Measurements from ENCODE around the gene MAP4K2. TPM values are rescaled to one million over a fixed set of nuclear protein-coding genes. Genes with fewer than 3 reads are reported as not detected.

The MAP4K2 gene
- total RNA-seq, 3 donors from 2014 or later, result 8.7 to 16.8 (median 14.1) TPM

- H3K9me3 ChIP-seq, result no peaks in the 10 kb centered on the region
- peaks cover 6% of the 10 kb centered on the region for H3K4me1 ChIP-seq (ENCODE audit: low read depth)
- intact Hi-C loops (cut with DNase I, micrococcal nuclease), result no loop called here
- H3K4me3 ChIP-seq, result no peak overlapping the region
- no peak for DNase-seq
- H3K36me3 ChIP-seq (ENCODE audit: low read depth), result peaks cover 53% of the 10 kb centered on the region
- TF ChIP-seq, protein P1, sequence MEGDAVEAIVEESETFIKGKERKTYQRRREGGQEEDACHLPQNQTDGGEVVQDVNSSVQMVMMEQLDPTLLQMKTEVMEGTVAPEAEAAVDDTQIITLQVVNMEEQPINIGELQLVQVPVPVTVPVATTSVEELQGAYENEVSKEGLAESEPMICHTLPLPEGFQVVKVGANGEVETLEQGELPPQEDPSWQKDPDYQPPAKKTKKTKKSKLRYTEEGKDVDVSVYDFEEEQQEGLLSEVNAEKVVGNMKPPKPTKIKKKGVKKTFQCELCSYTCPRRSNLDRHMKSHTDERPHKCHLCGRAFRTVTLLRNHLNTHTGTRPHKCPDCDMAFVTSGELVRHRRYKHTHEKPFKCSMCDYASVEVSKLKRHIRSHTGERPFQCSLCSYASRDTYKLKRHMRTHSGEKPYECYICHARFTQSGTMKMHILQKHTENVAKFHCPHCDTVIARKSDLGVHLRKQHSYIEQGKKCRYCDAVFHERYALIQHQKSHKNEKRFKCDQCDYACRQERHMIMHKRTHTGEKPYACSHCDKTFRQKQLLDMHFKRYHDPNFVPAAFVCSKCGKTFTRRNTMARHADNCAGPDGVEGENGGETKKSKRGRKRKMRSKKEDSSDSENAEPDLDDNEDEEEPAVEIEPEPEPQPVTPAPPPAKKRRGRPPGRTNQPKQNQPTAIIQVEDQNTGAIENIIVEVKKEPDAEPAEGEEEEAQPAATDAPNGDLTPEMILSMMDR (IDR thresholded peaks at IDR 0.05), result no peak
- ATAC-seq, result no peak
Observed at GRCh38 chr11:64768300-64768694, 34.7 kb downstream of the MAP4K2 start.

DNA sequence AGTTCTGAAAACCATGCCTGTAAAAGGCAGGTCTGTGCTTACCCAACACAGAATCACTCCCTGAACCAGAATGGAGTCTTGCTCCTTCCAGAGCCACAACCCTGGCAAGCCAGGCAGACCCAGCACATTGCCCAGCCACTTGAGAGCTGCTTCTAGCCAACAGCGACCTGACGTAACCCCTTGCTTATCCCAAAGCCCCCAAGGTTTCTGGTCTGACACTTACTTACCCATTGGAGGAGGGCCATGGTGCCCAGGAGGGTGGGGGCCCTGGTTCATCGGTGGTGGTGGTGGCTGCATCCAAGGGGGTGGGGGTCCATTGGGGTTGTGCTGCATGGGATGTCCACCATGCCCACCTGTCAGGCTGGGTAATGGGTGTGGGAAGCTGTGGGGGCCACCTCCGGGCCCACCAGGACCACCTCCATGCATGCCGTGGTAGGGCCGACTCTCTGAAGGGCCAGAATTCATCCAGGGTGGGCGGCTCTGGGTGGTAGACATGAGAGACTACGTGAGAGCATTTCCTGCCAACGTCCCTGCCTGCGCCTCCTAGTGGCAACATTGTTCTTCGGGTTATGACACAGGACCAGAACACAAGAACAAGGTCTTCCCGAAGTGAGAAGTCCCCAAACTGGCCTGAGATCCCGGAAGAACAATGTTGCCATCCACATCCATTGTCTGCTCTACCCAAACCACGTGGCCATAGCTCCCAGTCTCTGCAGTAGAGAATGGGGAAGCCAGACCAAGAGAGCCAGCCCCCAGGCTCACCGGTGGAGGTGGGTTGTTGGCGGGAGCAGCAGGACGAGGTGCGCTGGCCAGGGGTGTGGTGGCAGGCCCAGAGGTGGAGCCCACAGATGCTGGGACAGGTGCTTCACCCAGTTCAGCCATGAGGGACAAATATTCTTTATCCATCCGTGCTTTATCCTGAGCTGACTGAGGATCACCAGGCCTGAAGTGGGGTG is 35.4 kb downstream of the MAP4K2 start:
- Histone ChIP-seq H3K36me3 (ENCODE audit: low read depth) (peaks cover 53% of the 10 kb centered on the region), H3K4me1 (ENCODE audit: low read depth) (peaks cover 6% of the 10 kb centered on the region), H3K9me3 (no peaks in the 10 kb centered on the region), H3K4me3 (no peak overlapping the region)
- ATAC-seq (peak; percentile 62), DNase-seq (peak; percentile 62 to 89 (median 73))
- TF ChIP-seq, protein P1 (IDR thresholded peaks at IDR 0.05), result no peak
- intact Hi-C loops (cut with DNase I, micrococcal nuclease), result no loop called here

GRCh38 chr11:64766881-64767280 is 36.1 kb downstream of the MAP4K2 start:
- peaks cover 6% of the 10 kb centered on the region for H3K4me1 ChIP-seq (ENCODE audit: low read depth)
- ATAC-seq, result no peak

DNA sequence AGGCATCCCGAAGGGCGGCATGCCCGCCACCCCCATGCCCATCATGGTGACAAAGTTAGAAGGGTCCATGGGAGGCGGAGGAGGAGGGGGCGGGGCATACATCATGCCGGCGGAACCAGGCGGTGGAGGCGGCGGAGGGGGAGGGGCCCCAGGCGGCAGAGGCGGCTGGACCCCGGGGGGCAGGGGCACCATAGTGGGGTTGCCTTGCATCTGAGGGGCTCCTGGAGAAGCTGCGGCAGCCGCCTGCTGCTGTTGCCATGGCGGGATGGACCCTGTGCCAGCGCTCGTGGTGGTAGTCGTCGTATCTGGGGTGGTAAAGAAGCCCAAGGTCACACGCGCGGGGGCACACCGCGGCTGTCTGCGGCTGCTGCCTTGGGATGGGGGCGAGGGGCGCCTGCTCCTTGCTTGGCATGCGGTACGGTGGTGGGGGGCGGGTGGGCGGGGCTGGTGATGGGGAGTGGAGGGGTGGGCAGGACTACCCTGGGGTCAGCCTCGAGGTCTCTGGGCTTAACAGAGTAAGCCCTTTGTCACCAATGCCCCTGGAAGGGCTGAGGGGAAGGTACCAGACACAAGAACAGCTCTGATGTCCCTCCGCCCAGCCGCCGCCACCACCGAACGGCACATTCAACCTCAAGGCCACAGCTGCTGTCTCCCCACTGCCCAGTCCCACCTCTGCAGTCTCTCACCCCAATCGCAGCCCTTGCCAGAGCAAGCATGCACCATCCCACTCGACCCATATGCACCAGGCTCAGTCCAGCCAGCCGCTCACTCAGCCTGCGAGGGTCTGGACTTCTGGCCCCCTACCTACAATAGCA is 37.0 kb downstream of the MAP4K2 start:
- H3K36me3 ChIP-seq (ENCODE audit: low read depth), result peaks cover 46% of the 10 kb centered on the region
- H3K4me1 ChIP-seq (ENCODE audit: low read depth), result peaks cover 6% of the 10 kb centered on the region
- peak in 1 of 3 donors; percentile 27 for DNase-seq
- TF ChIP-seq, protein P1 (IDR thresholded peaks at IDR 0.05), result no peak
- H3K4me3 ChIP-seq, result no peak overlapping the region
- intact Hi-C loops (cut with DNase I, micrococcal nuclease), result no loop called here
- no peak for ATAC-seq
- no peaks in the 10 kb centered on the region for H3K9me3 ChIP-seq

More at GRCh38 chr11:64766881-64767280, 36.1 kb downstream of the MAP4K2 start:
- Histone ChIP-seq H3K4me3 (no peak overlapping the region), H3K36me3 (ENCODE audit: low read depth) (peaks cover 53% of the 10 kb centered on the region), H3K9me3 (no peaks in the 10 kb centered on the region)
- intact Hi-C loops (cut with DNase I, micrococcal nuclease), result no loop called here
- TF ChIP-seq, protein P1 (IDR thresholded peaks at IDR 0.05), result no peak
- peak in 1 of 3 donors; percentile 19 for DNase-seq

- Histone ChIP-seq H3K4me1 (ENCODE audit: low read depth) (peaks cover 6% of the 10 kb centered on the region), H3K9me3 (no peaks in the 10 kb centered on the region), H3K4me3 (no peak overlapping the region), H3K36me3 (ENCODE audit: low read depth) (peaks cover 40% of the 10 kb centered on the region)
- TF ChIP-seq, protein P1 (IDR thresholded peaks at IDR 0.05), result no peak
- DNase-seq, result peak in 1 of 3 donors; percentile 27
- intact Hi-C loops (cut with DNase I, micrococcal nuclease), result no loop called here
- ATAC-seq, result no peak
Observed at GRCh38 chr11:64765291-64765850, 37.6 kb downstream of the MAP4K2 start.
